ENCODE results near the gene FCHSD2.
"Not testable (repeated sequence)": the region's sequence is repeated elsewhere in the genome, so short reads cannot be mapped to it uniquely, and the experiment has no call there.

FCHSD2 gene

GRCh38 chr11:72821920-72822799, 320.0 kb downstream of the FCHSD2 start:
- DNase-seq (ENCODE audit: low read depth, low spot score) = peak; percentile 58

DNA sequence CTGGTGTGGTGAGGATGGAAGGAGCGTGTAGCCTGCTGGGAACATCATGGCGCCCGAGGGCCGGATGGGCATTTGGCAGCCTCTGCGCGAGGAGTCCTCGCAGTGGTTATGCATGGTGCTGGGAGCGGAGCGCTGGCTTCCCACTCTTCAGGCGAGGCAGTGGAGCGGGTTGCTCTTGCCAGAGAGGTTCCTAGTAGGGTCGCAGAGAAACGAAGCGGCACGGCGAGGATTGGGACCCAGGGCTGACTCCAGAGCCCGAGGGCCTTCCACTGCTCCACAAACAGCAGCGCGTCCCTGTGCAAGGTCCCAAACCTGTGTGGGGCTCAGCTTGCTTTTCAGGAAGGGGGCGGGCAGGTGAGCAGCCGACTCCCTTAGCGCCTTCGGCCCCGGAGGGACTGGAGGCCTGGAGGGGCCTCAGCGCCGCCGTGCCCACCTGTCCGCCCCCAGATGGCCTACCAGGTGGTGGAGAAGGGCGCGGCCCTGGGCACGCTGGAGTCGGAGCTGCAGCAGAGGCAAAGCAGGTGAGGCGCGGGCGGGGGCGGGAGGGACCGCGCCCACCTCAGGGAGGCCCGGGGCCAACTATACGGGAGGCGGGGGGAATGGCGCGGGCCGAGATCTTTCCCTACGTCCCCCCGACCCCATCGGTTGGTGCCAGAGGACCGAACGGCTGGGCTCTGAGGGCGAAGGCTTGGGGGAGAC, 320.7 kb downstream of the FCHSD2 start:
- no peak for DNase-seq (ENCODE audit: low read depth, low spot score)

- no peak for DNase-seq (ENCODE audit: low read depth, low spot score)
Observed at GRCh38 chr11:72820439-72821139, 321.5 kb downstream of the FCHSD2 start.

GRCh38 chr11:72818971-72819370, 323.1 kb downstream of the FCHSD2 start:
- no peak for DNase-seq (ENCODE audit: low read depth, low spot score)

- DNase-seq (ENCODE audit: low read depth, low spot score) = no peak
Observed at GRCh38 chr11:72817966-72818365, 324.2 kb downstream of the FCHSD2 start.

GRCh38 chr11:72816404-72816990, 325.6 kb downstream of the FCHSD2 start:
- DNase-seq (ENCODE audit: low read depth, low spot score) = no peak

DNA sequence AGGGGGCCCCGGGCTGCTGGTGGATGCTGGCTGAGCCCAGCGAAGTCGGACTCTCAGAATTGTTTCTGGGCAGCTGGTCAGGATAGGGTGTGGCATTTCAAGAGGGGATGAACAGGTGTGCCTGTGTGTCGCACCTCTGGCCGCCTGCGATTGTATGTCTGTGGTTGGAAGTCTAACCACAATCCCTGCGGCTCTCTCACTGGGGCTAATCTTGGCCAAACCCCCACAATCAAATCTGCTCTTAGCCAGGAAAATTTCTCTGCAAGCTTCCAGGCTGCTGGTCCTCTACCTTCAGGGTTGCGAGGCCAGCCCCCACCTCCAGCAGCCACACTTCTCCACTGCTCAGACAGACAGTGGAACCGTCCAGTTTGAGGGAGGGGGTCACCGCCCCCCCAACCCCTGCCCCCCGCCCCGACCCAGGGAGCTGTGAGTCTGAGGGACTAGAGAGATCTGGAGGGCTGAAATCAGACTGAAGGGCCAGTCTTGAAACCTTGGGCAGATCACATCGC, 327.0 kb downstream of the FCHSD2 start:
- DNase-seq (ENCODE audit: low read depth, low spot score) = no peak

- no peak for DNase-seq (ENCODE audit: low read depth, low spot score)
Observed at GRCh38 chr11:72814286-72815109, 327.6 kb downstream of the FCHSD2 start, which contains the start of gene ATG16L2. Gene ATG16L2 (plus strand): TSS chr11:72814411. CDS start chr11:72814446, 35 bp downstream.

DNA sequence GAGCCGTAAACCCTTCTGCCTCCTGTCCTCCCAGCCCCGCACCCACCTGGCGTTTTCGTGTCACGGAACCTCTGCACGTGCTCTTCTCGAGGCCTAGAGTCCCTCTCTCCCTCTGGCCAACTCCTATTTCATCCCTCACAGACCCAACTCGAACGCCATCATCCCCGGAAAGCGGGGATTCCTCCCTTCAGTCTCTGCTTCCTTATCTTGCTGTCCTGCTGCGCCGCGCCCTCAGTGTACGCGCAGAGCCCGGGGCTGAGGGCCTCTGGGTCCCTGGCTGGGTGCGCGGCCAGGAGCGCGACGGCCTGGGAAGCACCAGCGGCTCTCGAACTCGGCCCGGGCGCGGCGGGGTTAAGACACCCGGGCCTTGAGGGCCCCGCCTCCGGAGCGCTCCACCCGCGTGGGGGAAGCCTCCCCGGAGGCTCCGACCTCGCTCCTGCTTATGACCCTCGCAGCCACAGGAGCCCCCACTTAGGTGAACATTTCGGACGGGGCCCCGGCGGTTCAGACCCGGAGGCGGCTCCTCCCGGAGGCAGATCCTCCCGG, 328.3 kb downstream of the FCHSD2 start:
- no peak for DNase-seq (ENCODE audit: low read depth, low spot score)

GRCh38 chr11:72812967-72813739, 329.0 kb downstream of the FCHSD2 start:
- DNase-seq (ENCODE audit: low read depth, low spot score) = no peak

GRCh38 chr11:72812604-72812966, 329.5 kb downstream of the FCHSD2 start:
- DNase-seq (ENCODE audit: low read depth, low spot score) = no peak

DNA sequence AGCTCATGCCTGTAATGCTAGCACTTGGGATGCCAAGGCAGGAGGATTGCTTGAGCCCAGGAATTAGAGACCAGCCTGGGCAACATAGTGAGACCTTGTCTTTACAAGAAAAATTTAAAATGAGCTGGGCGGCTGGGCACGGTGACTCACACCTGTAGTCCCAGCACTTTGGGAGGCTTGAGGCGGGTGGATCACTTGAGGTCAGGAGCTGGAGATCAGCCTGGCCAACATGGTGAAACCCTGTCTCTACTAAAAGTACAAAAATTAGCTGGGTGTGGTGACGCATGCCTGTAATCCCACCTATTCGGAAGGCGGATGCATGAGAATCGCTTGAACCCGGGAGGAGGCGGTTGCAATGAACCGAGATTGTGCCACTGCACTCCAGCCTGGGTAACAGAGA, 330.4 kb downstream of the FCHSD2 start:
- not testable (repeated sequence) for DNase-seq (ENCODE audit: low read depth, low spot score)

GRCh38 chr11:72808331-72808798, 333.8 kb downstream of the FCHSD2 start:
- no peak for DNase-seq (ENCODE audit: low read depth, low spot score)

- DNase-seq (ENCODE audit: low read depth, low spot score) = no peak
Observed at GRCh38 chr11:72807792-72808191, 334.3 kb downstream of the FCHSD2 start.

GRCh38 chr11:72807021-72807693, 335.0 kb downstream of the FCHSD2 start:
- DNase-seq (ENCODE audit: low read depth, low spot score) = no peak

DNA sequence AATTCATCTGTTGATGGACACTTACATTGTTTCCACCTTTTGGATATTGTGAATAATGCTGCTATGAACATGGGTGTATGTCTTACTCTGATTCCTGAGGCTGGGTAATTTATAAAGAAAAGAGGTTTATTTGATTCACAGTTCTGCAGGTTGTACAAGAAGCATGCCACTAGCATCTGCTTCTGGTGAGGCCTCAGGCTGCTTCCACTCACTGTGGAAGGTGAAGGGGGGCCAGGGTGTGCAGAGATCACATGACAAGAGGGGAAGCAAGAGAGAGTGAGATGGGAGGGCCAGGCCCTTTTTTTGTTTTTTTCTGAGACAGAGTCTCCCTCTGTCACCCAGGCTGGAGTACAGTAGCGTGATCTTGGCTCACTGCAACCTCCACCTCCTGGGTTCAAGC, 335.7 kb downstream of the FCHSD2 start:
- DNase-seq (ENCODE audit: low read depth, low spot score) = not testable (repeated sequence)

GRCh38 chr11:72805216-72805615, 336.9 kb downstream of the FCHSD2 start:
- DNase-seq (ENCODE audit: low read depth, low spot score) = no peak

GRCh38 chr11:72802822-72803221, 339.3 kb downstream of the FCHSD2 start:
- no peak for DNase-seq (ENCODE audit: low read depth, low spot score)

DNA sequence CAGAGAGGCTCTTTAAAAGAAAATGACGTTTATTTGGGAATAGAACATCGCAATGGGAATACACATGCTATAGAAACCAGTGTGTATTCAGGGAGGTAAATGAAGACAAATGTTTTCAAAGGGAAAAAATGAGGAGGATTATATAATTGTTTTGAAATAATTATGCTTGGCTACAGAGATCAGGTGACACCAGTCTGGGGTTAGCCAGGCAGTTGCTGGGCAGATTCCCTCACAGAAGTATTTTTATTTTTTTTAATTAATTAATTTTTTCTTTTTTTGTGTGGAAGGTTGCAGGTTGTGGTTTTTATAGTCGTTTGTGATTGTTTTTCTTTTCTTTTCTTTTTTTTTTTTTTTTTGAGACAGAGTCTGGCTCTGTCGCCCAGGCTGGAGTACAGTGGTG, 342.7 kb downstream of the FCHSD2 start:
- DNase-seq (ENCODE audit: low read depth, low spot score) = no peak
